Measurements from ENCODE around the gene MLH3. TPM values are rescaled to one million over a fixed set of nuclear protein-coding genes. Genes with fewer than 3 reads are reported as not detected.

The MLH3 gene
- total and polyA plus RNA-seq, 2 donors (not counting 1 experiment from before 2014, with no cell fraction given), result 12.2 to 53.8 TPM

- no peak overlapping the region for H3K9ac ChIP-seq (ENCODE audit: insufficient read depth, low read length)
- no peak overlapping the region for H3K4me3 ChIP-seq (replicated peaks in 1 of 4; ENCODE audit: control extremely low read depth in 1 of 4, insufficient read depth in 1 of 4, low read depth in 3 of 4, low read length in 4 of 4)
- no peak overlapping the region for H3K27ac ChIP-seq (ENCODE audit: insufficient read depth, low read length)
- TF ChIP-seq EZH2 (IDR thresholded peaks at IDR 0.05; ENCODE audit: low read length, missing control alignments) (no peak), CTCF (conservative IDR thresholded peaks at IDR 0.05 in 1 of 2, IDR thresholded peaks at IDR 0.05 in 1 of 2; ENCODE audit: low read depth in 1 of 2, low read length in 2 of 2) (no peak)
- peaks cover 4% of the 10 kb centered on the region for H3K79me2 ChIP-seq (ENCODE audit: control insufficient read depth, insufficient read depth, low read length)
- peak overlapping the region; percentile 4 for H3K4me2 ChIP-seq (ENCODE audit: extremely low read depth, insufficient read depth, low read length)
- H3K36me3 ChIP-seq (ENCODE audit: control insufficient read depth, insufficient read depth, low read length), result no peaks in the 10 kb centered on the region
- DNase-seq (ENCODE audit: low read depth in 2 of 2), result no peak
- no peaks in the 10 kb centered on the region for H3K9me3 ChIP-seq (ENCODE audit: control insufficient read depth, insufficient read depth, low read depth, low read length)
- no peaks in the 10 kb centered on the region for H3K27me3 ChIP-seq (ENCODE audit: control insufficient read depth, insufficient read depth, low read length)
- H4K20me1 ChIP-seq (ENCODE audit: control insufficient read depth, extremely low read depth, insufficient read depth, low read length), result no peaks in the 10 kb centered on the region
- H2AFZ ChIP-seq (ENCODE audit: low read length), result no peak overlapping the region
- H3K4me1 ChIP-seq (ENCODE audit: control insufficient read depth, extremely low read depth, insufficient read depth, low read length), result peaks cover 17% of the 10 kb centered on the region
These were observed 5.0 kb downstream of the MLH3 start for GRCh38 chr14:75046275-75046674.

GRCh38 chr14:75044752-75045151, 6.5 kb downstream of the MLH3 start:
- Histone ChIP-seq H3K4me2 (ENCODE audit: extremely low read depth, insufficient read depth, low read length) (peak overlapping the region; percentile 69), H3K4me3 (replicated peaks in 1 of 4; ENCODE audit: control extremely low read depth in 1 of 4, insufficient read depth in 1 of 4, low read depth in 3 of 4, low read length in 4 of 4) (peak overlapping the region in 3 of 4 experiments; percentile 12 to 48 (median 28)), H3K79me2 (ENCODE audit: control insufficient read depth, insufficient read depth, low read length) (peaks cover 4% of the 10 kb centered on the region), H3K27ac (ENCODE audit: insufficient read depth, low read length) (peak overlapping the region; percentile 35), H2AFZ (ENCODE audit: low read length) (no peak overlapping the region), H3K9me3 (ENCODE audit: control insufficient read depth, insufficient read depth, low read depth, low read length) (no peaks in the 10 kb centered on the region), H3K27me3 (ENCODE audit: control insufficient read depth, insufficient read depth, low read length) (no peaks in the 10 kb centered on the region), H3K36me3 (ENCODE audit: control insufficient read depth, insufficient read depth, low read length) (no peaks in the 10 kb centered on the region), H3K4me1 (ENCODE audit: control insufficient read depth, extremely low read depth, insufficient read depth, low read length) (peaks cover 17% of the 10 kb centered on the region), H4K20me1 (ENCODE audit: control insufficient read depth, extremely low read depth, insufficient read depth, low read length) (no peaks in the 10 kb centered on the region), H3K9ac (ENCODE audit: insufficient read depth, low read length) (no peak overlapping the region)
- DNase-seq (ENCODE audit: low read depth in 2 of 2), result peak in 1 of 2 donors; percentile 92
- TF ChIP-seq EZH2 (IDR thresholded peaks at IDR 0.05; ENCODE audit: low read length, missing control alignments), result no peak
- TF ChIP-seq CTCF (conservative IDR thresholded peaks at IDR 0.05 in 1 of 2, IDR thresholded peaks at IDR 0.05 in 1 of 2; ENCODE audit: low read depth in 1 of 2, low read length in 2 of 2), result no peak

DNA sequence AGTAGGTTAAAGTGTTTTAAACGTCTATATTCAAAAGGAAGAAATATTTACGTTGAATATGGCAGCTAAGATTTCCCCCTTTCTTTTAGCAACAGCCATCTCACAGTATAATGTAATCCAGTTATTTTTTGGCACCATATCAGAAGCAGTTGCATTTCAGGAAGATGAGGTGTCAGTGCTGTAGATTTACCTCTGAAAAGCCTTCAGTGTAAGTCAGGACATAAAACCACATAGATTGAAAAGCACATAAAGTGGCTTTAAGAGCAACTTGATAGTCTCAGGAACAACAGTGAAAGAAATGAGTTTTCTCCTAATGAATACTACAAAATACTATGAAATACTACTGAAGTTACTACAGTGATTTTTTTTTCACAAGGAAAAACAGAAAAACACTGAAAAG, 6.9 kb downstream of the MLH3 start:
- Histone ChIP-seq H3K27ac (ENCODE audit: insufficient read depth, low read length) (peak overlapping the region; percentile 35), H3K9me3 (ENCODE audit: control insufficient read depth, insufficient read depth, low read depth, low read length) (no peaks in the 10 kb centered on the region), H3K4me2 (ENCODE audit: extremely low read depth, insufficient read depth, low read length) (peak overlapping the region; percentile 69), H3K27me3 (ENCODE audit: control insufficient read depth, insufficient read depth, low read length) (no peaks in the 10 kb centered on the region), H2AFZ (ENCODE audit: low read length) (no peak overlapping the region), H3K79me2 (ENCODE audit: control insufficient read depth, insufficient read depth, low read length) (peaks cover 4% of the 10 kb centered on the region), H3K36me3 (ENCODE audit: control insufficient read depth, insufficient read depth, low read length) (no peaks in the 10 kb centered on the region), H3K4me3 (replicated peaks in 1 of 4; ENCODE audit: control extremely low read depth in 1 of 4, insufficient read depth in 1 of 4, low read depth in 3 of 4, low read length in 4 of 4) (peak overlapping the region in 3 of 4 experiments; percentile 12 to 48 (median 28)), H4K20me1 (ENCODE audit: control insufficient read depth, extremely low read depth, insufficient read depth, low read length) (no peaks in the 10 kb centered on the region), H3K9ac (ENCODE audit: insufficient read depth, low read length) (no peak overlapping the region), H3K4me1 (ENCODE audit: control insufficient read depth, extremely low read depth, insufficient read depth, low read length) (peaks cover 15% of the 10 kb centered on the region)
- DNase-seq (ENCODE audit: low read depth in 2 of 2), result peak; percentile 73 to 83
- TF ChIP-seq CTCF (conservative IDR thresholded peaks at IDR 0.05 in 1 of 2, IDR thresholded peaks at IDR 0.05 in 1 of 2; ENCODE audit: low read depth in 1 of 2, low read length in 2 of 2) (no peak), EZH2 (IDR thresholded peaks at IDR 0.05; ENCODE audit: low read length, missing control alignments) (no peak)

Data from fibroblast of lung (primary cell).